Peyer's patch (tissue), 4 donors: ENCODE data around the gene PHEX.

Source experiments
- POLR2A ChIP-seq, 2 donors: fragments of 450-650 bp; IDR thresholded peaks; one replicate each; pipeline ENCODE4 v1.5.1; 2017; ENCODE audit warnings: antibody characterized with exemption in 2 of 2, mild to moderate bottlenecking in 2 of 2, moderate library complexity in 2 of 2
- TF ChIP-seq, protein P1 (sequence below), 6 experiments: fragments of 450-650 bp in 4 of 6; fragments of 200-600 bp in 2 of 6; sonication (generic) in 1 of 6; IDR thresholded peaks; one replicate each; pipeline ENCODE4 v1.5.1; 2017 to 2019; ENCODE audit warnings: antibody characterized with exemption in 6 of 6, mild to moderate bottlenecking in 3 of 6, moderate library complexity in 1 of 6

DNA sequence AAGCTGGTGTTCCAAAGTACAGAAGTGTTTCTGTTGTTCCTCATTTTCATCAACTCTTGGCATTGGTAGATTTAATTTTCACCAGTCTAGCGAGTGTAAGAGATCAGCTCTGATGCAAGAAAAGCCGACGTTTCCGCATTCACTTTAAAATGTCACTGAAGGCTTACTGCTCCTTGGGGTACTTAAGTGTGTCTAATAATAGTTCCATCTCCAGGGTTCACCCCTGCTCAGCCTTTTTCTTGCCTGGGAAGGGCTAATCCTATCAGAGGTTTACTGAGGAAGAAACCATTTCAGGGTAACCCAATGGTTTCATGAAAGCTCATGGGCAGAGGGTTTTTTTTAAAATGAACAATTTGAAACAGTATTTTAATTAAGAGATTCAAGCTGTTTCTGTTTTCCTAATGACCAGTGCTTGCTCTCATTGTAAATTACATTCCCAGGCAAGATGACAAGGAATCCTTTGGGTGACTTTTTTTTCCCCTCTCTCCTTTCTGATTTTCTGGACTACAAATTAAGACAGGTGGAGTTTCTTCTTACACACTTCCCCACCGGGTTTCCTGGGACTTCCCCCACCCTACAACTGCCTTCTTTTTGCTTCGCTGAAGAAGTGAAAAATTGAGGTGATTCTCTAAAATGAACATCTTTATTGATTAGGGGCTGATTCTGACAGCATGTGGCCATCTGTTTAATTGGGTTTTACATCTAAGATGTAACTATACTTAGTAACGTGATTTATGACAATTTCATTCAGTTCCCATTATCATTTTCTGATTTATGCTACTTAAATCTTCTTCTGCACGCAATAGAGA is 161.9 kb downstream of the PHEX start:
- TF ChIP-seq POLR2A (IDR thresholded peaks at IDR 0.05) = no peak
- TF ChIP-seq, protein P1, sequence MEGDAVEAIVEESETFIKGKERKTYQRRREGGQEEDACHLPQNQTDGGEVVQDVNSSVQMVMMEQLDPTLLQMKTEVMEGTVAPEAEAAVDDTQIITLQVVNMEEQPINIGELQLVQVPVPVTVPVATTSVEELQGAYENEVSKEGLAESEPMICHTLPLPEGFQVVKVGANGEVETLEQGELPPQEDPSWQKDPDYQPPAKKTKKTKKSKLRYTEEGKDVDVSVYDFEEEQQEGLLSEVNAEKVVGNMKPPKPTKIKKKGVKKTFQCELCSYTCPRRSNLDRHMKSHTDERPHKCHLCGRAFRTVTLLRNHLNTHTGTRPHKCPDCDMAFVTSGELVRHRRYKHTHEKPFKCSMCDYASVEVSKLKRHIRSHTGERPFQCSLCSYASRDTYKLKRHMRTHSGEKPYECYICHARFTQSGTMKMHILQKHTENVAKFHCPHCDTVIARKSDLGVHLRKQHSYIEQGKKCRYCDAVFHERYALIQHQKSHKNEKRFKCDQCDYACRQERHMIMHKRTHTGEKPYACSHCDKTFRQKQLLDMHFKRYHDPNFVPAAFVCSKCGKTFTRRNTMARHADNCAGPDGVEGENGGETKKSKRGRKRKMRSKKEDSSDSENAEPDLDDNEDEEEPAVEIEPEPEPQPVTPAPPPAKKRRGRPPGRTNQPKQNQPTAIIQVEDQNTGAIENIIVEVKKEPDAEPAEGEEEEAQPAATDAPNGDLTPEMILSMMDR (IDR thresholded peaks at IDR 0.05) = no peak
